PC-9 (cell line): ENCODE results near the gene PPP1R1C. TPM values are rescaled to one million over a fixed set of nuclear protein-coding genes. Genes with fewer than 3 reads are reported as not detected.

Source experiments
- BruUV-seq: library from RNA; stranded (reverse); fragments of 400-500 nt; replicated peaks from 2 replicates; lab custom pipeline; 2021; lab: Mats Ljungman, UMichigan
- CTCF ChIA-PET: fragments of 300-600 bp; sonication (Branson Sonifier 250); formaldehyde crosslinking; loops from one replicate; lab custom pipeline; 2022; ENCODE audit warnings: antibody characterized with exemption; lab: Charles Lee
- POLR2A ChIA-PET: fragments of 300-600 bp; sonication (Branson Sonifier 250); formaldehyde crosslinking; loops from one replicate; lab custom pipeline; 2022; ENCODE audit warnings: antibody characterized with exemption; ENCODE audit not compliant: unreplicated experiment; lab: Charles Lee
- DNase-seq, 2 experiments: peaks; one replicate each; pipeline versions ENCODE4 v3.0.0 to v3.0.0-alpha.2; 2015 to 2022; ENCODE audit warnings: mixed read lengths in 1 of 2
- H2AFZ ChIP-seq: fragments of 200-600 bp; sonication (generic); 2 replicates; pipeline ENCODE4 v1.8.1; 2017; ENCODE audit warnings: antibody characterized with exemption
- H3F3A ChIP-seq: fragments of 200-600 bp; sonication (generic); 2 replicates; pipeline ENCODE4 v1.8.1; 2017; ENCODE audit warnings: antibody characterized with exemption, mild to moderate bottlenecking, low read depth; ENCODE audit not compliant: insufficient read depth
- H3K27ac ChIP-seq: fragments of 200-600 bp; sonication (generic); 2 replicates; pipeline ENCODE4 v1.6.1; 2016; ENCODE audit warnings: mixed run types
- H3K27me3 ChIP-seq: fragments of 200-600 bp; sonication (generic); 2 replicates; pipeline ENCODE4 v1.6.1; 2016; ENCODE audit warnings: low read depth, mixed run types; ENCODE audit not compliant: insufficient read depth
- H3K36me3 ChIP-seq: fragments of 200-600 bp; sonication (generic); 2 replicates; pipeline ENCODE4 v1.6.1; 2016; ENCODE audit warnings: low read depth, mixed run types
- H3K4me1 ChIP-seq: fragments of 200-600 bp; sonication (generic); replicated peaks from 2 replicates; pipeline ENCODE4 v1.6.1; 2016; ENCODE audit warnings: mixed run types; ENCODE audit not compliant: insufficient read depth
- H3K4me2 ChIP-seq: fragments of 200-600 bp; sonication (generic); 2 replicates; pipeline ENCODE4 v1.6.1; 2017; ENCODE audit warnings: mixed run types
- H3K4me3 ChIP-seq: fragments of 200-600 bp; sonication (generic); 2 replicates; pipeline ENCODE4 v1.6.1; 2016; ENCODE audit warnings: mixed run types
- H3K79me2 ChIP-seq: fragments of 200-600 bp; sonication (generic); 2 replicates; pipeline ENCODE4 v1.6.1; 2017; ENCODE audit warnings: low read depth, mixed run types
- H3K9me2 ChIP-seq: fragments of 200-600 bp; sonication (generic); 2 replicates; pipeline ENCODE4 v1.8.1; 2017; ENCODE audit warnings: mild to moderate bottlenecking; ENCODE audit not compliant: insufficient read depth
- H3K9me3 ChIP-seq: fragments of 200-600 bp; sonication (generic); 2 replicates; pipeline ENCODE4 v1.8.1; 2016; ENCODE audit warnings: low read depth; ENCODE audit not compliant: insufficient read depth
- H4K20me1 ChIP-seq: fragments of 200-600 bp; sonication (generic); 2 replicates; pipeline ENCODE4 v1.8.1; 2017; ENCODE audit not compliant: insufficient read depth
- EZH2 ChIP-seq: fragments of 200-600 bp; sonication (generic); IDR thresholded peaks from 2 replicates; pipeline ENCODE4 v1.8.0; 2017; ENCODE audit warnings: antibody characterized with exemption, low read depth
- intact Hi-C: fragments of 100-400 bp; cut with micrococcal nuclease; formaldehyde crosslinking; loops from one replicate; pipeline ENCODE4 v1.10.0; 2022; ENCODE audit not compliant: unreplicated experiment
- total RNA-seq: library from RNA; stranded (reverse); gene quantifications from 2 replicates; pipeline ENCODE4 v1.2.3, GENCODE V29; 2021
- TF ChIP-seq, protein P1 (sequence below): fragments of 200-600 bp; sonication (generic); conservative IDR thresholded peaks from 2 replicates; pipeline ENCODE4 v1.6.1; 2017; ENCODE audit warnings: mixed run types, antibody characterized with exemption, mild to moderate bottlenecking, moderate library complexity

PPP1R1C gene
- total RNA-seq, 1 experiment from 2014 or later = 27.5 TPM

DNA sequence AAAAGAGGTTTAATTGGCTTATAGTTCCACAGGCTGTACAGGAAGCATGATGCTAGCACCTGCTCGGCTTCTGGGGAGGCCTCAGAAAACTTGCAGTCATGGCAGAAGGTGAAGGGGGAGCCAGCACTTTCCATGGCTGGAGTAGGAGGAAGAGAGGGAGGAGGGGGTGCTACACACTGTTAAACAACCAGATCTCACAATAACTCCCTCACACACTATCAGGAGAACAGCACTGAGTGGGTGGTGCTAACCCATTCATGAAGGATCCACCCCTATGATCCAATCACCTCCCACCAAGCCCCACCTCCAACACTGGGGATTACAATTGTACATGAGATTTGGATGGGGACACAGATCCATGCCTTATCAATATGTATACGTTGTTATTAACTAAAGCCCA is 85.1 kb downstream of the PPP1R1C start:
- peaks cover 16% of the 10 kb centered on the region for H3F3A ChIP-seq
- TF ChIP-seq EZH2 = no peak
- TF ChIP-seq, protein P1, sequence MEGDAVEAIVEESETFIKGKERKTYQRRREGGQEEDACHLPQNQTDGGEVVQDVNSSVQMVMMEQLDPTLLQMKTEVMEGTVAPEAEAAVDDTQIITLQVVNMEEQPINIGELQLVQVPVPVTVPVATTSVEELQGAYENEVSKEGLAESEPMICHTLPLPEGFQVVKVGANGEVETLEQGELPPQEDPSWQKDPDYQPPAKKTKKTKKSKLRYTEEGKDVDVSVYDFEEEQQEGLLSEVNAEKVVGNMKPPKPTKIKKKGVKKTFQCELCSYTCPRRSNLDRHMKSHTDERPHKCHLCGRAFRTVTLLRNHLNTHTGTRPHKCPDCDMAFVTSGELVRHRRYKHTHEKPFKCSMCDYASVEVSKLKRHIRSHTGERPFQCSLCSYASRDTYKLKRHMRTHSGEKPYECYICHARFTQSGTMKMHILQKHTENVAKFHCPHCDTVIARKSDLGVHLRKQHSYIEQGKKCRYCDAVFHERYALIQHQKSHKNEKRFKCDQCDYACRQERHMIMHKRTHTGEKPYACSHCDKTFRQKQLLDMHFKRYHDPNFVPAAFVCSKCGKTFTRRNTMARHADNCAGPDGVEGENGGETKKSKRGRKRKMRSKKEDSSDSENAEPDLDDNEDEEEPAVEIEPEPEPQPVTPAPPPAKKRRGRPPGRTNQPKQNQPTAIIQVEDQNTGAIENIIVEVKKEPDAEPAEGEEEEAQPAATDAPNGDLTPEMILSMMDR = no peak
- no peak overlapping the region for H3K4me2 ChIP-seq
- POLR2A ChIA-PET = no interaction called here
- no TSS peak for BruUV-seq
- no peaks in the 10 kb centered on the region for H3K36me3 ChIP-seq
- no peaks in the 10 kb centered on the region for H3K27me3 ChIP-seq
- H3K4me3 ChIP-seq = no peak overlapping the region
- no peaks in the 10 kb centered on the region for H3K79me2 ChIP-seq
- no peaks in the 10 kb centered on the region; the same call in 1 of the 2 replicates for H3K9me2 ChIP-seq
- H3K4me1 ChIP-seq = peaks cover 23% of the 10 kb centered on the region
- intact Hi-C loops = loop anchor here (10.0 kb wide), 1 partner anchor 966 kb away; no protein-coding TSS in a partner anchor
- CTCF ChIA-PET = no interaction called here
- H3K9me3 ChIP-seq = no peaks in the 10 kb centered on the region
- H2AFZ ChIP-seq = no peak overlapping the region
- no peaks in the 10 kb centered on the region for H4K20me1 ChIP-seq
- DNase-seq = no peak
- H3K27ac ChIP-seq = no peak overlapping the region

GRCh38 chr2:182072861-182073260 is 87.2 kb downstream of the PPP1R1C start:
- Histone ChIP-seq H3F3A (peaks cover 16% of the 10 kb centered on the region), H3K9me2 (no peaks in the 10 kb centered on the region; the same call in 1 of the 2 replicates), H3K4me3 (no peak overlapping the region), H3K4me2 (no peak overlapping the region), H3K79me2 (no peaks in the 10 kb centered on the region), H2AFZ (peak overlapping the region; percentile 19; the same call in 1 of the 2 replicates), H3K27ac (no peak overlapping the region), H3K9me3 (no peaks in the 10 kb centered on the region), H4K20me1 (no peaks in the 10 kb centered on the region), H3K36me3 (no peaks in the 10 kb centered on the region), H3K4me1 (peaks cover 23% of the 10 kb centered on the region), H3K27me3 (no peaks in the 10 kb centered on the region)
- BruUV-seq = no TSS peak
- TF ChIP-seq EZH2 = no peak
- TF ChIP-seq, protein P1 = no peak
- ChIA-PET CTCF (no interaction called here), POLR2A (no interaction called here)
- intact Hi-C loops = loop anchor here (10.0 kb wide), 1 partner anchor 968 kb away; no protein-coding TSS in a partner anchor
- DNase-seq = no peak

GRCh38 chr2:182073613-182074012 is 88.0 kb downstream of the PPP1R1C start:
- Histone ChIP-seq H3K79me2 (no peaks in the 10 kb centered on the region), H3F3A (peaks cover 8% of the 10 kb centered on the region), H3K4me1 (peaks cover 16% of the 10 kb centered on the region), H3K27ac (no peak overlapping the region), H3K9me2 (no peaks in the 10 kb centered on the region; the same call in 1 of the 2 replicates), H3K27me3 (no peaks in the 10 kb centered on the region), H3K4me2 (no peak overlapping the region), H3K36me3 (no peaks in the 10 kb centered on the region), H4K20me1 (no peaks in the 10 kb centered on the region), H3K4me3 (no peak overlapping the region), H3K9me3 (no peaks in the 10 kb centered on the region), H2AFZ (0 out of 2 replicates have a peak overlapping the region, but pooled peaks have one; percentile 3)
- intact Hi-C loops = loop anchor here (10.0 kb wide), 1 partner anchor 969 kb away; no protein-coding TSS in a partner anchor
- ChIA-PET CTCF (interaction anchor here (0.6 kb wide), 1 partner anchor 289 kb away, joined by 3 read pairs; no protein-coding TSS in a partner anchor), POLR2A (no interaction called here)
- BruUV-seq = no TSS peak
- no peak for DNase-seq
- TF ChIP-seq EZH2 = no peak
- TF ChIP-seq, protein P1 = no peak
